ENCODE results near the gene DNAAF9. TPM values are rescaled to one million over a fixed set of nuclear protein-coding genes. Genes with fewer than 3 reads are reported as not detected.
A peak's percentile ranks its signal among the peaks of the same experiment; 100 is the strongest.

Gene DNAAF9
- total RNA-seq, 1 experiment from 2014 or later: 2.3 TPM

DNA sequence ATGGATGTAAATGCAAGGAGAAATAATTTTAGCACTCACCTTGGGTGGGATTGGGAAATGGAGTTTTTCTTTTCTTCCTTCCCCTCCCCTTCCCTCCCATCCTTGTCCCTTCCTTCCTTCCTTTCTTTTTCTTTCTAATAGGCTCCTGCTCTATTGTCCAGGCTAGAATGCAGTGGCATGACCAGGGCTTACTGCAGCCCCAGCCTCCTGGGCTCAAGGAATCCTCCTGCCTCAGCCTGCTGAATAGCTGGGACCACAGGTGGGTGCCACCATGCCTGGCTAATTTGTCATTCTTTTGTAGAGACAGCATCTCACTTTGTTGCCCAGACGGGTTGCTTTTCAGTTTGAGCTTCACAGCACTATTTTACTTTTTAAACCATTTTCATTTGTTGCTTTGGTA is 41.9 kb upstream of the DNAAF9 start:
- no peaks in the 10 kb centered on the region for H3K9me3 ChIP-seq (ENCODE audit: low read length)
- POLR2A ChIA-PET (ENCODE audit: unreplicated experiment): no interaction called here
- no peak overlapping the region for H3K4me2 ChIP-seq (ENCODE audit: low read length)
- no peaks in the 10 kb centered on the region for H3K9me2 ChIP-seq (replicated peaks; ENCODE audit: low read length)
- intact Hi-C loops (cut with micrococcal nuclease): no loop called here
- no TSS peak for BruUV-seq (replicated peaks)
- CTCF ChIA-PET: no interaction called here
- DNase-seq (no peak), ATAC-seq (no peak)
- no peaks in the 10 kb centered on the region for H3K4me1 ChIP-seq (ENCODE audit: insufficient read depth, low read length)
- no peaks in the 10 kb centered on the region for H4K20me1 ChIP-seq (ENCODE audit: low read length)
- H3F3A ChIP-seq (ENCODE audit: low read length, unreplicated experiment): no peaks in the 10 kb centered on the region
- no peak overlapping the region for H3K27ac ChIP-seq (ENCODE audit: low read length)
- H3K4me3 ChIP-seq (ENCODE audit: low read length): no peak overlapping the region
- TF ChIP-seq EZH2phosphoT487 (IDR thresholded peaks at IDR 0.05; ENCODE audit: borderline replicate concordance, low read length) (no peak), EZH2 (IDR thresholded peaks at IDR 0.05; ENCODE audit: low read length, unreplicated experiment) (no peak)
- TF ChIP-seq, protein P1, sequence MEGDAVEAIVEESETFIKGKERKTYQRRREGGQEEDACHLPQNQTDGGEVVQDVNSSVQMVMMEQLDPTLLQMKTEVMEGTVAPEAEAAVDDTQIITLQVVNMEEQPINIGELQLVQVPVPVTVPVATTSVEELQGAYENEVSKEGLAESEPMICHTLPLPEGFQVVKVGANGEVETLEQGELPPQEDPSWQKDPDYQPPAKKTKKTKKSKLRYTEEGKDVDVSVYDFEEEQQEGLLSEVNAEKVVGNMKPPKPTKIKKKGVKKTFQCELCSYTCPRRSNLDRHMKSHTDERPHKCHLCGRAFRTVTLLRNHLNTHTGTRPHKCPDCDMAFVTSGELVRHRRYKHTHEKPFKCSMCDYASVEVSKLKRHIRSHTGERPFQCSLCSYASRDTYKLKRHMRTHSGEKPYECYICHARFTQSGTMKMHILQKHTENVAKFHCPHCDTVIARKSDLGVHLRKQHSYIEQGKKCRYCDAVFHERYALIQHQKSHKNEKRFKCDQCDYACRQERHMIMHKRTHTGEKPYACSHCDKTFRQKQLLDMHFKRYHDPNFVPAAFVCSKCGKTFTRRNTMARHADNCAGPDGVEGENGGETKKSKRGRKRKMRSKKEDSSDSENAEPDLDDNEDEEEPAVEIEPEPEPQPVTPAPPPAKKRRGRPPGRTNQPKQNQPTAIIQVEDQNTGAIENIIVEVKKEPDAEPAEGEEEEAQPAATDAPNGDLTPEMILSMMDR (conservative IDR thresholded peaks at IDR 0.05; ENCODE audit: low read depth, low read length): no peak
- H3K9ac ChIP-seq (ENCODE audit: low read length): no peak overlapping the region
- H3K27me3 ChIP-seq (ENCODE audit: low read length): peaks cover 2% of the 10 kb centered on the region; the same call in 1 of the 2 replicates
- no peaks in the 10 kb centered on the region for H3K79me2 ChIP-seq (ENCODE audit: low read length)
- H2AFZ ChIP-seq (ENCODE audit: low read length): no peak overlapping the region
- no peaks in the 10 kb centered on the region for H3K36me3 ChIP-seq (ENCODE audit: low read depth, low read length)

DNA sequence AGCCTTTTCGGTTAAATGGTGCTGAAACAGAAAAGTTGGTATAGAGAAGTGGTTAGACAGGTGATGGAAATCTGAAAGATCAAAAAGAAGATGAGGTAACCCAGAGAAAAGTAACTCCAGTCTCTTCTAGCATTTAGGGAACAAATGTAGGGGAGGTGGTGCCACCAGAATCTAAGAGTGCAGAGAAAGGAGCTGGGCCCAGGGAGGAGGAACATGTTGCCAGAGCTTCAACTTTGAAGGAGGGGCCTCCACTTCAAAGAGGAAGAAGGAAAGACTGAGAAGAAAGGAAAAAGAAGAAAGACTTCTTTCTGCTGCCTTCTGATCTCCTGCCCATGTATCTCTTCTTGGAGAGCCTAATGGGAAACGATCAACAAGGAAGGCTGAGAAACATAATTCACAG is 39.9 kb upstream of the DNAAF9 start:
- no peak overlapping the region for H3K9ac ChIP-seq (ENCODE audit: low read length)
- ATAC-seq: no peak
- H2AFZ ChIP-seq (ENCODE audit: low read length): no peak overlapping the region
- H3K27ac ChIP-seq (ENCODE audit: low read length): no peak overlapping the region
- CTCF ChIA-PET: no interaction called here
- H3K4me3 ChIP-seq (ENCODE audit: low read length): no peak overlapping the region
- no peaks in the 10 kb centered on the region for H3K4me1 ChIP-seq (ENCODE audit: insufficient read depth, low read length)
- no peaks in the 10 kb centered on the region for H3K79me2 ChIP-seq (ENCODE audit: low read length)
- intact Hi-C loops (cut with micrococcal nuclease): no loop called here
- H3F3A ChIP-seq (ENCODE audit: low read length, unreplicated experiment): no peaks in the 10 kb centered on the region
- H3K9me2 ChIP-seq (replicated peaks; ENCODE audit: low read length): no peaks in the 10 kb centered on the region
- no peak for DNase-seq
- peaks cover 2% of the 10 kb centered on the region; the same call in 1 of the 2 replicates for H3K27me3 ChIP-seq (ENCODE audit: low read length)
- H3K36me3 ChIP-seq (ENCODE audit: low read depth, low read length): no peaks in the 10 kb centered on the region
- BruUV-seq (replicated peaks): no TSS peak
- POLR2A ChIA-PET (ENCODE audit: unreplicated experiment): no interaction called here
- H3K9me3 ChIP-seq (ENCODE audit: low read length): no peaks in the 10 kb centered on the region
- H4K20me1 ChIP-seq (ENCODE audit: low read length): no peaks in the 10 kb centered on the region
- TF ChIP-seq, protein P1 (conservative IDR thresholded peaks at IDR 0.05; ENCODE audit: low read depth, low read length): no peak
- TF ChIP-seq EZH2phosphoT487 (IDR thresholded peaks at IDR 0.05; ENCODE audit: borderline replicate concordance, low read length) (no peak), EZH2 (IDR thresholded peaks at IDR 0.05; ENCODE audit: low read length, unreplicated experiment) (no peak)
- H3K4me2 ChIP-seq (ENCODE audit: low read length): no peak overlapping the region

DNA sequence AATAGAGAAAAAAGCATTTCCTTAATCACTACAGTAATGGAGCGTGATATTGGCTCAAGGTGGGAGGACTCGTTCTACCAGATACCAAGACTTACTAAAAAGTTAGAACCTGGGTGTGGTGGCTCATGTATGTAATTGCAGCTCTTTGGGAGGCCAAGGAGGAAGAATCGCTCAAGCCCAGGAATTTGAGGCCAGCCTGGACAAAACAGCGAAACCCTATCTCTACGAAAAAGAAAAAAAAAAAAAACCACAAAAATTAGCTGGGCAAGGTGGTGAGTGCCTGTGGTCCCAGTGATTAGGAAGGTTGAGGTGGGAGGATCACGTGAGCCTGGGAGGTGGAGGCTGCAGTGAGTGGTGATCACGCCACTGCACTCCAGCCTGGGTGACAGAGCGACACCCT is 39.3 kb upstream of the DNAAF9 start:
- no peak for ATAC-seq
- Histone ChIP-seq H3K27me3 (ENCODE audit: low read length) (peaks cover 2% of the 10 kb centered on the region; the same call in 1 of the 2 replicates), H3K9ac (ENCODE audit: low read length) (no peak overlapping the region), H3K4me3 (ENCODE audit: low read length) (no peak overlapping the region), H4K20me1 (ENCODE audit: low read length) (no peaks in the 10 kb centered on the region), H3K79me2 (ENCODE audit: low read length) (no peaks in the 10 kb centered on the region), H3F3A (ENCODE audit: low read length, unreplicated experiment) (no peaks in the 10 kb centered on the region), H3K9me3 (ENCODE audit: low read length) (no peaks in the 10 kb centered on the region), H3K27ac (ENCODE audit: low read length) (no peak overlapping the region), H3K4me1 (ENCODE audit: insufficient read depth, low read length) (no peaks in the 10 kb centered on the region), H2AFZ (ENCODE audit: low read length) (no peak overlapping the region), H3K4me2 (ENCODE audit: low read length) (no peak overlapping the region), H3K36me3 (ENCODE audit: low read depth, low read length) (no peaks in the 10 kb centered on the region), H3K9me2 (replicated peaks; ENCODE audit: low read length) (no peaks in the 10 kb centered on the region)
- no TSS peak for BruUV-seq (replicated peaks)
- TF ChIP-seq EZH2phosphoT487 (IDR thresholded peaks at IDR 0.05; ENCODE audit: borderline replicate concordance, low read length): no peak
- TF ChIP-seq, protein P1 (conservative IDR thresholded peaks at IDR 0.05; ENCODE audit: low read depth, low read length): no peak
- no peak for TF ChIP-seq EZH2 (IDR thresholded peaks at IDR 0.05; ENCODE audit: low read length, unreplicated experiment)
- peak; percentile 53 for DNase-seq
- ChIA-PET CTCF (no interaction called here), POLR2A (ENCODE audit: unreplicated experiment) (no interaction called here)
- intact Hi-C loops (cut with micrococcal nuclease): no loop called here

Data from PC-3 (cell line).